SK-MEL-5 (cell line): ENCODE data around the gene RPTOR. TPM values are rescaled to one million over a fixed set of nuclear protein-coding genes. Genes with fewer than 3 reads are reported as not detected.
A peak's percentile ranks its signal among the peaks of the same experiment; 100 is the strongest.

Source experiments
- DNase-seq: peaks from one replicate; pipeline ENCODE4 v3.0.0-alpha.2; 2016; ENCODE audit warnings: low read depth, low spot score
- in situ Hi-C: cut with HindIII; loops from 2 replicates; pipeline ENCODE4 v1.10.0; 2016; ENCODE audit warnings: low sequenced_read_pairs, high pct_unique_total_duplicates, low pct_unique_long_range_greater_than_20kb
- total RNA-seq: library from RNA; depleted of rRNA; stranded (reverse); fragments of >200 nt; shearing (Covaris generic); gene quantifications from 2 replicates; pipeline ENCODE4 v1.2.3, GENCODE V29; 2014

The RPTOR gene
- total RNA-seq, 1 experiment from 2014 or later, result 27.3 TPM

GRCh38 chr17:80856863-80857755 is 312.5 kb downstream of the RPTOR start:
- in situ Hi-C loops, result no loop called here
- no peak for DNase-seq

GRCh38 chr17:80857756-80858171 is 313.1 kb downstream of the RPTOR start:
- in situ Hi-C loops, result no loop called here

GRCh38 chr17:80858301-80859001 is 313.8 kb downstream of the RPTOR start:
- DNase-seq, result no peak
- in situ Hi-C loops, result no loop called here

More at GRCh38 chr17:80857756-80858171, 313.1 kb downstream of the RPTOR start:
- DNase-seq, result no peak

GRCh38 chr17:80859002-80859941 is 314.6 kb downstream of the RPTOR start:
- no peak for DNase-seq

GRCh38 chr17:80860101-80860671 is 315.5 kb downstream of the RPTOR start:
- in situ Hi-C loops, result loop anchor here (10.0 kb wide), 1 partner anchor 245 kb away; no protein-coding TSS in a partner anchor
- no peak for DNase-seq

More at GRCh38 chr17:80859002-80859941, 314.6 kb downstream of the RPTOR start:
- in situ Hi-C loops, result no loop called here

- in situ Hi-C loops, result loop anchor here (10.0 kb wide), 1 partner anchor 246 kb away; no protein-coding TSS in a partner anchor
- DNase-seq, result no peak
Observed at GRCh38 chr17:80860703-80861417, 316.2 kb downstream of the RPTOR start.

- in situ Hi-C loops, result loop anchor here (10.0 kb wide), 1 partner anchor 247 kb away; no protein-coding TSS in a partner anchor
- no peak for DNase-seq
Observed at GRCh38 chr17:80861418-80861815, 316.8 kb downstream of the RPTOR start.

- DNase-seq, result peak; percentile 84
- in situ Hi-C loops, result loop anchor here (10.0 kb wide), 1 partner anchor 247 kb away; no protein-coding TSS in a partner anchor
Observed at GRCh38 chr17:80861892-80862291, 317.3 kb downstream of the RPTOR start.

- DNase-seq, result no peak
- in situ Hi-C loops, result loop anchor here (10.0 kb wide), 1 partner anchor 248 kb away; no protein-coding TSS in a partner anchor
Observed at GRCh38 chr17:80862481-80862961, 317.9 kb downstream of the RPTOR start.

- in situ Hi-C loops, result loop anchor here (10.0 kb wide), 1 partner anchor 248 kb away; no protein-coding TSS in a partner anchor
- no peak for DNase-seq
Observed at GRCh38 chr17:80862978-80863377, 318.3 kb downstream of the RPTOR start.

- in situ Hi-C loops, result loop anchor here (10.0 kb wide), 1 partner anchor 249 kb away; no protein-coding TSS in a partner anchor
- no peak for DNase-seq
Observed at GRCh38 chr17:80863626-80864025, 319.0 kb downstream of the RPTOR start.

GRCh38 chr17:80864751-80865150 is 320.1 kb downstream of the RPTOR start:
- DNase-seq, result no peak
- in situ Hi-C loops, result loop anchor here (10.0 kb wide), 1 partner anchor 250 kb away; no protein-coding TSS in a partner anchor

GRCh38 chr17:80866050-80866793 is 321.6 kb downstream of the RPTOR start:
- in situ Hi-C loops, result loop anchor here (10.0 kb wide), 1 partner anchor 251 kb away; no protein-coding TSS in a partner anchor
- peak; percentile 90 for DNase-seq

- no peak for DNase-seq
- in situ Hi-C loops, result loop anchor here (10.0 kb wide), 1 partner anchor 253 kb away; no protein-coding TSS in a partner anchor
Observed at GRCh38 chr17:80868022-80868609, 323.5 kb downstream of the RPTOR start.
